RPMI8226 (cell line): Measurements from ENCODE around the gene PDZD8.
A peak's percentile ranks its signal among the peaks of the same experiment; 100 is the strongest.

ENCODE experiments used
- DNase-seq: peaks from one replicate; pipeline ENCODE4 v3.0.0-alpha.2; 2015

The PDZD8 gene

GRCh38 chr10:117275121-117275520, 100.1 kb downstream of the PDZD8 start:
- DNase-seq: no peak

GRCh38 chr10:117274509-117274908, 100.7 kb downstream of the PDZD8 start:
- DNase-seq: no peak

- no peak for DNase-seq
Measured at GRCh38 chr10:117273980-117274379, 101.3 kb downstream of the PDZD8 start.

GRCh38 chr10:117272195-117273076, 102.8 kb downstream of the PDZD8 start:
- DNase-seq: no peak

GRCh38 chr10:117271427-117271826, 103.8 kb downstream of the PDZD8 start:
- no peak for DNase-seq

- DNase-seq: no peak
Measured at GRCh38 chr10:117268907-117269306, 106.3 kb downstream of the PDZD8 start.

- DNase-seq: no peak
Measured at GRCh38 chr10:117268258-117268657, 107.0 kb downstream of the PDZD8 start.

GRCh38 chr10:117266812-117267211, 108.4 kb downstream of the PDZD8 start:
- DNase-seq: no peak

GRCh38 chr10:117266400-117266799, 108.8 kb downstream of the PDZD8 start:
- no peak for DNase-seq

- DNase-seq: no peak
Measured at GRCh38 chr10:117264782-117265181, 110.5 kb downstream of the PDZD8 start.

GRCh38 chr10:117262903-117263293, 112.3 kb downstream of the PDZD8 start:
- no peak for DNase-seq

GRCh38 chr10:117262291-117262902, 112.8 kb downstream of the PDZD8 start:
- no peak for DNase-seq

- DNase-seq: no peak
Measured at GRCh38 chr10:117261501-117261900, 113.7 kb downstream of the PDZD8 start.

- no peak for DNase-seq
Measured at GRCh38 chr10:117260084-117260483, 115.2 kb downstream of the PDZD8 start.

GRCh38 chr10:117259279-117259678, 116.0 kb downstream of the PDZD8 start:
- no peak for DNase-seq

GRCh38 chr10:117257721-117258120, 117.5 kb downstream of the PDZD8 start:
- no peak for DNase-seq

GRCh38 chr10:117256910-117257309, 118.3 kb downstream of the PDZD8 start:
- DNase-seq: no peak

- no peak for DNase-seq
Measured at GRCh38 chr10:117255835-117256460, 119.3 kb downstream of the PDZD8 start.

GRCh38 chr10:117254774-117255735, 120.2 kb downstream of the PDZD8 start:
- DNase-seq: no peak

- no peak for DNase-seq
Measured at GRCh38 chr10:117254338-117254737, 120.9 kb downstream of the PDZD8 start.

GRCh38 chr10:117253908-117254307, 121.3 kb downstream of the PDZD8 start:
- no peak for DNase-seq

GRCh38 chr10:117250411-117250810, 124.8 kb downstream of the PDZD8 start:
- peak; percentile 5 for DNase-seq
